ENCODE results near the gene ARHGEF33. TPM values are rescaled to one million over a fixed set of nuclear protein-coding genes. Genes with fewer than 3 reads are reported as not detected.

The ARHGEF33 gene
- total and polyA plus RNA-seq, 2 of the 13 experiments (the other 11 are each of a cell fraction or from before 2014, with no cell fraction given), result 0.04 TPM; not detected in 1

DNA sequence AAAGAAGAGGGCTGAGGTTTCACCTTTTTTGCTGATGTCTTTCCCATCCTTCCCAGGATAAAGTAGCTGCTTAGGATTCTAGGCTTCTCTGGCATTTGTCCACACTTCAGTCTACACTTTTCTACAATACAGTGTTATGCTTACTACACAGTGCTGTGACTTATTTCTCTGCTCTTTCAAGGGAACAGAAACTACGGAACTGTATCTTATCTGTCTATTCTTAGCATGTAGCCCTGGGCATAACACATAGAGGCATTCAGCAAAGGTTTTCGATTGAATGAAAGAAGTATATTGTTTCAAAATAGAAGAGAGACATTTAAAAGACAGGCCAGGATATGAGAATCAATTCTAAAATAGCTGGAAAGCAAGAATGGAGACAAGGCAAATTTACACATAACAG lies 110.9 kb downstream of the ARHGEF33 start:
- DNase-seq (ENCODE audit: low spot score) (no peak), ATAC-seq (no peak), FAIRE-seq (no peak)
- Histone ChIP-seq H3K27ac (ENCODE audit: extremely low read length, insufficient read depth, low read length) (no peak overlapping the region), H3K27me3 (ENCODE audit: control insufficient read depth in 1 of 2, insufficient read depth in 2 of 2, low read length in 2 of 2) (no peaks in the 10 kb centered on the region), H2AFZ (ENCODE audit: low read length) (no peak overlapping the region), H3K4me2 (ENCODE audit: low read depth, low read length) (no peak overlapping the region), H3K9me3 (ENCODE audit: low read length) (no peaks in the 10 kb centered on the region), H4K20me1 (ENCODE audit: insufficient read depth, low read length) (no peaks in the 10 kb centered on the region), H3K4me1 (ENCODE audit: insufficient read depth, low read length) (peaks cover 20% of the 10 kb centered on the region), H3K4me3 (replicated peaks in 1 of 3; ENCODE audit: insufficient read depth in 1 of 3, low read depth in 2 of 3, low read length in 3 of 3) (no peak overlapping the region), H3K79me2 (ENCODE audit: insufficient read depth, low read length) (no peaks in the 10 kb centered on the region), H3K9ac (ENCODE audit: insufficient read depth, low read depth, low read length) (no peak overlapping the region), H3K36me3 (replicated peaks in 1 of 2; ENCODE audit: control insufficient read depth in 1 of 2, insufficient read depth in 2 of 2, low read length in 2 of 2) (peaks cover 17 to 75% of the 10 kb centered on the region in 2 experiments)
- in situ Hi-C loops (cut with HindIII; ENCODE audit: extremely low pct_ligation_motif_present, low pct_unique_long_range_greater_than_20kb) (no loop called here), intact Hi-C loops (cut with micrococcal nuclease; ENCODE audit: unreplicated experiment) (loop anchor here (5.0 kb wide), 1 partner anchor 53 kb away; no protein-coding TSS in a partner anchor)
- WGBS (ENCODE audit: low lambda C conversion rate), result 95% methylated on average over 2 of the region's 2 CpGs
- ChIA-PET POLR2A (interaction anchor here (1.1 kb wide), 1 partner anchor 20 kb away, joined by 3 read pairs; no protein-coding TSS in a partner anchor), CTCF (ENCODE audit: low intra/inter-chr PET ratio, low total read pairs) (no interaction called here)
- BruUV-seq (replicated peaks), result no TSS peak
- TF ChIP-seq, protein P1, sequence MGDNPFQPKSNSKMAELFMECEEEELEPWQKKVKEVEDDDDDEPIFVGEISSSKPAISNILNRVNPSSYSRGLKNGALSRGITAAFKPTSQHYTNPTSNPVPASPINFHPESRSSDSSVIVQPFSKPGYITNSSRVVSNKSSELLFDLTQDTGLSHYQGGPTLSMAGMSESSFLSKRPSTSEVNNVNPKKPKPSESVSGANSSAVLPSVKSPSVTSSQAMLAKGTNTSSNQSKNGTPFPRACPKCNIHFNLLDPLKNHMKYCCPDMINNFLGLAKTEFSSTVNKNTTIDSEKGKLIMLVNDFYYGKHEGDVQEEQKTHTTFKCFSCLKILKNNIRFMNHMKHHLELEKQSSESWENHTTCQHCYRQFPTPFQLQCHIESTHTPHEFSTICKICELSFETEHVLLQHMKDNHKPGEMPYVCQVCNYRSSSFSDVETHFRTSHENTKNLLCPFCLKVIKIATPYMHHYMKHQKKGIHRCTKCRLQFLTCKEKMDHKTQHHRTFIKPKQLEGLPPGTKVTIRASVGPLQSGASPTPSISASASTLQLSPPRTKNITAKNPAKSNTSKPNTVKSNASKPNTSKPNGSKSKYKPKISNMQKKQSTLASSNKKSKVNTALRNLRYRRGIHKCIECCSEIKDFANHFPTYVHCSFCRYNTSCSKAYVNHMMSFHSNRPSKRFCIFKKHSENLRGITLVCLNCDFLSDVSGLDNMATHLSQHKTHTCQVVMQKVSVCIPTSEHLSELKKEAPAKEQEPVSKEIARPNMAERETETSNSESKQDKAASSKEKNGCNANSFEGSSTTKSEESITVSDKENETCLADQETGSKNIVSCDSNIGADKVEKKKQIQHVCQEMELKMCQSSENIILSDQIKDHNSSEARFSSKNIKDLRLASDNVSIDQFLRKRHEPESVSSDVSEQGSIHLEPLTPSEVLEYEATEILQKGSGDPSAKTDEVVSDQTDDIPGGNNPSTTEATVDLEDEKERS (CRISPR knock-in tag; IDR thresholded peaks at IDR 0.05), result no peak
- TF ChIP-seq ZNF629 (CRISPR knock-in tag; conservative IDR thresholded peaks at IDR 0.05) (no peak), ZNF543 (CRISPR knock-in tag; IDR thresholded peaks at IDR 0.05) (no peak), HES4 (CRISPR knock-in tag; IDR thresholded peaks at IDR 0.05; ENCODE audit: borderline replicate concordance) (no peak), CC2D1A (CRISPR knock-in tag; IDR thresholded peaks at IDR 0.05) (no peak), ATF1 (CRISPR knock-in tag; IDR thresholded peaks at IDR 0.05) (no peak)
- TF ChIP-seq, protein P2, sequence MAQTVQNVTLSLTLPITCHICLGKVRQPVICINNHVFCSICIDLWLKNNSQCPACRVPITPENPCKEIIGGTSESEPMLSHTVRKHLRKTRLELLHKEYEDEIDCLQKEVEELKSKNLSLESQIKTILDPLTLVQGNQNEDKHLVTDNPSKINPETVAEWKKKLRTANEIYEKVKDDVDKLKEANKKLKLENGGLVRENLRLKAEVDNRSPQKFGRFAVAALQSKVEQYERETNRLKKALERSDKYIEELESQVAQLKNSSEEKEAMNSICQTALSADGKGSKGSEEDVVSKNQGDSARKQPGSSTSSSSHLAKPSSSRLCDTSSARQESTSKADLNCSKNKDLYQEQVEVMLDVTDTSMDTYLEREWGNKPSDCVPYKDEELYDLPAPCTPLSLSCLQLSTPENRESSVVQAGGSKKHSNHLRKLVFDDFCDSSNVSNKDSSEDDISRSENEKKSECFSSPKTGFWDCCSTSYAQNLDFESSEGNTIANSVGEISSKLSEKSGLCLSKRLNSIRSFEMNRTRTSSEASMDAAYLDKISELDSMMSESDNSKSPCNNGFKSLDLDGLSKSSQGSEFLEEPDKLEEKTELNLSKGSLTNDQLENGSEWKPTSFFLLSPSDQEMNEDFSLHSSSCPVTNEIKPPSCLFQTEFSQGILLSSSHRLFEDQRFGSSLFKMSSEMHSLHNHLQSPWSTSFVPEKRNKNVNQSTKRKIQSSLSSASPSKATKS (CRISPR knock-in tag; IDR thresholded peaks at IDR 0.05), result no peak
- TF ChIP-seq, protein P3, sequence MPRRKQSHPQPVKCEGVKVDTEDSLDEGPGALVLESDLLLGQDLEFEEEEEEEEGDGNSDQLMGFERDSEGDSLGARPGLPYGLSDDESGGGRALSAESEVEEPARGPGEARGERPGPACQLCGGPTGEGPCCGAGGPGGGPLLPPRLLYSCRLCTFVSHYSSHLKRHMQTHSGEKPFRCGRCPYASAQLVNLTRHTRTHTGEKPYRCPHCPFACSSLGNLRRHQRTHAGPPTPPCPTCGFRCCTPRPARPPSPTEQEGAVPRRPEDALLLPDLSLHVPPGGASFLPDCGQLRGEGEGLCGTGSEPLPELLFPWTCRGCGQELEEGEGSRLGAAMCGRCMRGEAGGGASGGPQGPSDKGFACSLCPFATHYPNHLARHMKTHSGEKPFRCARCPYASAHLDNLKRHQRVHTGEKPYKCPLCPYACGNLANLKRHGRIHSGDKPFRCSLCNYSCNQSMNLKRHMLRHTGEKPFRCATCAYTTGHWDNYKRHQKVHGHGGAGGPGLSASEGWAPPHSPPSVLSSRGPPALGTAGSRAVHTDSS (CRISPR knock-in tag; conservative IDR thresholded peaks at IDR 0.05), result no peak
- TF ChIP-seq, protein P4, sequence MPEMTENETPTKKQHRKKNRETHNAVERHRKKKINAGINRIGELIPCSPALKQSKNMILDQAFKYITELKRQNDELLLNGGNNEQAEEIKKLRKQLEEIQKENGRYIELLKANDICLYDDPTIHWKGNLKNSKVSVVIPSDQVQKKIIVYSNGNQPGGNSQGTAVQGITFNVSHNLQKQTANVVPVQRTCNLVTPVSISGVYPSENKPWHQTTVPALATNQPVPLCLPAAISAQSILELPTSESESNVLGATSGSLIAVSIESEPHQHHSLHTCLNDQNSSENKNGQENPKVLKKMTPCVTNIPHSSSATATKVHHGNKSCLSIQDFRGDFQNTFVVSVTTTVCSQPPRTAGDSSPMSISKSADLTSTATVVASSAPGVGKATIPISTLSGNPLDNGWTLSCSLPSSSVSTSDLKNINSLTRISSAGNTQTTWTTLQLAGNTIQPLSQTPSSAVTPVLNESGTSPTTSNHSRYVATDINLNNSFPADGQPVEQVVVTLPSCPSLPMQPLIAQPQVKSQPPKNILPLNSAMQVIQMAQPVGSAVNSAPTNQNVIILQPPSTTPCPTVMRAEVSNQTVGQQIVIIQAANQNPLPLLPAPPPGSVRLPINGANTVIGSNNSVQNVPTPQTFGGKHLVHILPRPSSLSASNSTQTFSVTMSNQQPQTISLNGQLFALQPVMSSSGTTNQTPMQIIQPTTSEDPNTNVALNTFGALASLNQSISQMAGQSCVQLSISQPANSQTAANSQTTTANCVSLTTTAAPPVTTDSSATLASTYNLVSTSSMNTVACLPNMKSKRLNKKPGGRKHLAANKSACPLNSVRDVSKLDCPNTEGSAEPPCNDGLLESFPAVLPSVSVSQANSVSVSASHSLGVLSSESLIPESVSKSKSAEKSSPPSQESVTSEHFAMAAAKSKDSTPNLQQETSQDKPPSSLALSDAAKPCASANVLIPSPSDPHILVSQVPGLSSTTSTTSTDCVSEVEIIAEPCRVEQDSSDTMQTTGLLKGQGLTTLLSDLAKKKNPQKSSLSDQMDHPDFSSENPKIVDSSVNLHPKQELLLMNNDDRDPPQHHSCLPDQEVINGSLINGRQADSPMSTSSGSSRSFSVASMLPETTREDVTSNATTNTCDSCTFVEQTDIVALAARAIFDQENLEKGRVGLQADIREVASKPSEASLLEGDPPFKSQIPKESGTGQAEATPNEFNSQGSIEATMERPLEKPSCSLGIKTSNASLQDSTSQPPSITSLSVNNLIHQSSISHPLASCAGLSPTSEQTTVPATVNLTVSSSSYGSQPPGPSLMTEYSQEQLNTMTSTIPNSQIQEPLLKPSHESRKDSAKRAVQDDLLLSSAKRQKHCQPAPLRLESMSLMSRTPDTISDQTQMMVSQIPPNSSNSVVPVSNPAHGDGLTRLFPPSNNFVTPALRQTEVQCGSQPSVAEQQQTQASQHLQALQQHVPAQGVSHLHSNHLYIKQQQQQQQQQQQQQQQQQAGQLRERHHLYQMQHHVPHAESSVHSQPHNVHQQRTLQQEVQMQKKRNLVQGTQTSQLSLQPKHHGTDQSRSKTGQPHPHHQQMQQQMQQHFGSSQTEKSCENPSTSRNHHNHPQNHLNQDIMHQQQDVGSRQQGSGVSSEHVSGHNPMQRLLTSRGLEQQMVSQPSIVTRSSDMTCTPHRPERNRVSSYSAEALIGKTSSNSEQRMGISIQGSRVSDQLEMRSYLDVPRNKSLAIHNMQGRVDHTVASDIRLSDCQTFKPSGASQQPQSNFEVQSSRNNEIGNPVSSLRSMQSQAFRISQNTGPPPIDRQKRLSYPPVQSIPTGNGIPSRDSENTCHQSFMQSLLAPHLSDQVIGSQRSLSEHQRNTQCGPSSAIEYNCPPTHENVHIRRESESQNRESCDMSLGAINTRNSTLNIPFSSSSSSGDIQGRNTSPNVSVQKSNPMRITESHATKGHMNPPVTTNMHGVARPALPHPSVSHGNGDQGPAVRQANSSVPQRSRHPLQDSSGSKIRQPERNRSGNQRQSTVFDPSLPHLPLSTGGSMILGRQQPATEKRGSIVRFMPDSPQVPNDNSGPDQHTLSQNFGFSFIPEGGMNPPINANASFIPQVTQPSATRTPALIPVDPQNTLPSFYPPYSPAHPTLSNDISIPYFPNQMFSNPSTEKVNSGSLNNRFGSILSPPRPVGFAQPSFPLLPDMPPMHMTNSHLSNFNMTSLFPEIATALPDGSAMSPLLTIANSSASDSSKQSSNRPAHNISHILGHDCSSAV (CRISPR knock-in tag; IDR thresholded peaks at IDR 0.05; ENCODE audit: borderline replicate concordance), result no peak
